SK-N-SH (cell line): Measurements from ENCODE around the gene CEP112. TPM values are rescaled to one million over a fixed set of nuclear protein-coding genes. Genes with fewer than 3 reads are reported as not detected.

Source experiments
- CTCF ChIA-PET: fragments of 300-600, 350-600 bp; formaldehyde crosslinking; extraction: SDS; loops from one replicate; lab custom pipeline; 2021; lab: Yijun Ruan, JAX
- POLR2A ChIA-PET: fragments of 350-600 bp; sonication (Branson Sonifier 250); formaldehyde crosslinking; extraction: SDS; loops from one replicate; lab custom pipeline; 2020; ENCODE audit warnings: antibody characterized with exemption, inconsistent platforms; lab: Yijun Ruan, JAX
- DNase-seq: peaks from one replicate; pipeline ENCODE4 v3.0.0; 2012
- H2AFZ ChIP-seq: fragments of 200-600 bp; sonication (generic); 2 replicates; pipeline ENCODE4 v1.8.1; 2016; ENCODE audit warnings: antibody characterized with exemption, mild to moderate bottlenecking, low read depth
- H3F3A ChIP-seq: fragments of 200-600 bp; sonication (generic); replicated peaks from 2 replicates; pipeline ENCODE3; 2016; ENCODE audit warnings: antibody characterized with exemption, mild to moderate bottlenecking; ENCODE audit not compliant: insufficient read depth
- H3K27ac ChIP-seq, 2 experiments: fragments of 200-500 bp in 1 of 2; fragments of 200-600 bp in 1 of 2; sonication (Bioruptor generic) in 1 of 2; sonication (generic), shearing (Covaris generic) in 1 of 2; 2 replicates each; pipeline versions ENCODE4 v1.5.1 to v1.6.1; 2014 to 2016; ENCODE audit warnings: low read depth in 2 of 2, inconsistent platforms in 1 of 2, low read length in 1 of 2, mild to moderate bottlenecking in 1 of 2, mixed read lengths in 1 of 2
- H3K27me3 ChIP-seq: fragments of 200-600 bp; sonication (generic), shearing (Covaris generic); 2 replicates; pipeline ENCODE4 v1.6.1; 2016; ENCODE audit warnings: mixed run types; ENCODE audit not compliant: insufficient read depth
- H3K36me3 ChIP-seq, 2 experiments: fragments of 200-500 bp in 1 of 2; fragments of 200-600 bp in 1 of 2; sonication (Bioruptor generic) in 1 of 2; sonication (generic) in 1 of 2; replicated peaks in 1 of 2; 2 replicates each; pipeline versions ENCODE3 to v1.5.1; 2014 to 2016; ENCODE audit warnings: low read length in 1 of 2, mild to moderate bottlenecking in 1 of 2; ENCODE audit not compliant: insufficient read depth in 2 of 2, control insufficient read depth in 1 of 2
- H3K4me1 ChIP-seq, 2 experiments: fragments of 200-500 bp in 1 of 2; fragments of 200-600 bp in 1 of 2; sonication (Bioruptor generic) in 1 of 2; sonication (generic), shearing (Covaris generic) in 1 of 2; 2 replicates each; pipeline versions ENCODE4 v1.5.1 to v1.6.1; 2014 to 2016; ENCODE audit warnings: low read depth in 1 of 2, low read length in 1 of 2, mixed run types in 1 of 2; ENCODE audit not compliant: insufficient read depth in 2 of 2, control insufficient read depth in 1 of 2
- H3K4me2 ChIP-seq: fragments of 200-600 bp; sonication (generic), shearing (Covaris generic); 2 replicates; pipeline ENCODE4 v1.6.1; 2017; ENCODE audit warnings: mixed run types
- H3K4me3 ChIP-seq, 2 experiments: fragments of 200-500 bp in 1 of 2; fragments of 200-600 bp in 1 of 2; sonication (Bioruptor generic) in 1 of 2; sonication (generic), shearing (Covaris generic) in 1 of 2; 2 replicates each; pipeline versions ENCODE4 v1.5.1 to v1.8.1; 2014 to 2016; ENCODE audit warnings: low read depth in 2 of 2, inconsistent platforms in 1 of 2, low read length in 1 of 2, mild to moderate bottlenecking in 1 of 2, mixed read lengths in 1 of 2, moderate library complexity in 1 of 2
- H3K79me2 ChIP-seq: fragments of 200-600 bp; sonication (generic); 2 replicates; pipeline ENCODE4 v1.8.1; 2017; ENCODE audit warnings: mild to moderate bottlenecking; ENCODE audit not compliant: insufficient read depth
- H3K9ac ChIP-seq: fragments of 200-600 bp; sonication (generic); 2 replicates; pipeline ENCODE4 v1.6.1; 2017; ENCODE audit warnings: mixed run types
- H3K9me2 ChIP-seq: fragments of 200-600 bp; sonication (generic); 2 replicates; pipeline ENCODE4 v1.6.1; 2017; ENCODE audit warnings: mixed run types
- H3K9me3 ChIP-seq: fragments of 200-600 bp; sonication (generic); 2 replicates; pipeline ENCODE4 v1.6.1; 2017; ENCODE audit warnings: mixed run types, mild to moderate bottlenecking, moderate library complexity
- H4K20me1 ChIP-seq: fragments of 200-600 bp; sonication (generic); 2 replicates; pipeline ENCODE4 v1.6.1; 2017; ENCODE audit warnings: mild to moderate bottlenecking, mixed run types; ENCODE audit not compliant: insufficient read depth
- CHD2 ChIP-seq: fragments of 150-350 bp; IDR thresholded peaks from 2 replicates; pipeline ENCODE4 v1.6.1; 2018; ENCODE audit warnings: low read length; ENCODE audit not compliant: partially characterized antibody
- CTCF ChIP-seq: fragments of 200-600 bp; sonication (generic); IDR thresholded peaks from 2 replicates; pipeline ENCODE4 v1.6.1; 2017; ENCODE audit warnings: antibody characterized with exemption, mild to moderate bottlenecking, moderate library complexity
- ELF1 ChIP-seq: IDR thresholded peaks from 2 replicates; pipeline ENCODE4 v1.4.0; 2012
- EP300 ChIP-seq, 2 experiments: IDR thresholded peaks; 2 replicates each; pipeline versions ENCODE4 v1.4.0 to v1.6.1; 2012; ENCODE audit warnings: borderline replicate concordance in 1 of 2, low read depth in 1 of 2, low read length in 1 of 2
- FOSL2 ChIP-seq: IDR thresholded peaks from 2 replicates; pipeline ENCODE4 v1.4.0; 2012; ENCODE audit warnings: low read depth, mild to moderate bottlenecking, moderate library complexity, borderline replicate concordance
- FOXJ3 ChIP-seq: sonication (generic); formaldehyde crosslinking; IDR thresholded peaks from 2 replicates; pipeline ENCODE4 v1.5.1; 2020; ENCODE audit warnings: mild to moderate bottlenecking, missing genetic modification reagents
- FOXM1 ChIP-seq: IDR thresholded peaks from 2 replicates; pipeline ENCODE4 v1.4.0; 2012; ENCODE audit warnings: low read depth, mild to moderate bottlenecking
- GABPA ChIP-seq: IDR thresholded peaks from 2 replicates; pipeline ENCODE4 v1.4.0; 2012; ENCODE audit warnings: low read depth, mild to moderate bottlenecking
- MEF2A ChIP-seq: IDR thresholded peaks from 2 replicates; pipeline ENCODE4 v1.4.0; 2012; ENCODE audit warnings: low read depth, borderline replicate concordance
- NRF1 ChIP-seq: IDR thresholded peaks from 2 replicates; pipeline ENCODE4 v1.6.1; 2012; ENCODE audit warnings: low read depth, mild to moderate bottlenecking, low read length
- RCOR1 ChIP-seq: fragments of 150-350 bp; IDR thresholded peaks from 2 replicates; pipeline ENCODE4 v1.6.1; 2017; ENCODE audit warnings: antibody characterized with exemption, low read length
- REST ChIP-seq: IDR thresholded peaks from 2 replicates; pipeline ENCODE4 v1.6.1; 2012; ENCODE audit warnings: mild to moderate bottlenecking, low read depth, low read length, moderate library complexity
- RFX5 ChIP-seq: IDR thresholded peaks from 2 replicates; pipeline ENCODE4 v1.6.1; 2012; ENCODE audit warnings: mild to moderate bottlenecking, improper control_type of control experiment, low read length
- SIN3A ChIP-seq: IDR thresholded peaks from 2 replicates; pipeline ENCODE4 v1.6.1; 2012; ENCODE audit warnings: low read depth, mild to moderate bottlenecking, low read length, moderate library complexity, borderline replicate concordance
- TAF1 ChIP-seq: IDR thresholded peaks from 2 replicates; pipeline ENCODE4 v1.6.1; 2012; ENCODE audit warnings: low read depth, mild to moderate bottlenecking, low read length, moderate library complexity, borderline replicate concordance
- TCF12 ChIP-seq: IDR thresholded peaks from 2 replicates; pipeline ENCODE4 v1.4.0; 2012
- TEAD4 ChIP-seq: IDR thresholded peaks from 2 replicates; pipeline ENCODE4 v1.4.0; 2012; ENCODE audit warnings: mild to moderate bottlenecking, borderline replicate concordance; ENCODE audit not compliant: insufficient read depth
- WGBS: methylation state at CpG from one replicate; pipeline ENCODE4 v1.1.6; 2017; ENCODE audit warnings: low lambda C conversion rate; 5-methylcytosine and 5-hydroxymethylcytosine counted together
- polyA plus RNA-seq, 3 experiments: library from polyadenylated mRNA; depleted of rRNA; stranded (reverse); fragments of >200 nt; gene quantifications; 2 replicates each; pipeline ENCODE4 v1.2.3, GENCODE V29; 2012

Gene CEP112
- polyA plus RNA-seq, 1 of the 3 experiments (the other 2 are of a cell fraction) = 7.9 TPM

GRCh38 chr17:65593855-65594845 is 597.8 kb downstream of the CEP112 start (continued):
- no peak for TF ChIP-seq CTCF
- TF ChIP-seq ELF1 = no peak
- TF ChIP-seq NRF1 = no peak
- TF ChIP-seq TAF1 = no peak
- no peak for TF ChIP-seq EP300 (IDR thresholded peaks at IDR 0.05; ENCODE audit: borderline replicate concordance in 1 of 2, low read depth in 1 of 2, low read length in 1 of 2)

- no peaks in the 10 kb centered on the region for H3K9me2 ChIP-seq
- H3K9ac ChIP-seq = no peak overlapping the region
- no peaks in the 10 kb centered on the region for H3K9me3 ChIP-seq
- H2AFZ ChIP-seq = no peak overlapping the region
- no peaks in the 10 kb centered on the region for H3K79me2 ChIP-seq
- H4K20me1 ChIP-seq = no peaks in the 10 kb centered on the region
- DNase-seq = no peak
- no peaks in the 10 kb centered on the region for H3K27me3 ChIP-seq
- H3K4me2 ChIP-seq = no peak overlapping the region
- H3K36me3 ChIP-seq = no peaks in the 10 kb centered on the region
- ChIA-PET CTCF (interaction anchor here (1.1 kb wide), 1 partner anchor 14 kb away, joined by 4 read pairs; no protein-coding TSS in a partner anchor), POLR2A (no interaction called here)
- peaks cover 0 to 4% of the 10 kb centered on the region in 2 experiments; a peak in 1 of 4 replicates for H3K4me1 ChIP-seq
- H3K27ac ChIP-seq = no peak overlapping the region
- 87% methylated on average over 19 of the region's 19 CpGs for WGBS
- H3K4me3 ChIP-seq = no peak overlapping the region
- H3F3A ChIP-seq = no peaks in the 10 kb centered on the region
- no peak for TF ChIP-seq FOSL2
- no peak for TF ChIP-seq CHD2
- TF ChIP-seq TEAD4 = no peak
- no peak for TF ChIP-seq FOXM1
- no peak for TF ChIP-seq TCF12
- TF ChIP-seq RFX5 = no peak
- TF ChIP-seq SIN3A = no peak
- no peak for TF ChIP-seq FOXJ3 (CRISPR knock-in tag)
- no peak for TF ChIP-seq REST
- no peak for TF ChIP-seq GABPA
- no peak for TF ChIP-seq MEF2A
- TF ChIP-seq RCOR1 = no peak
Observed at GRCh38 chr17:65593092-65593854, 598.7 kb downstream of the CEP112 start.
